Measurements from ENCODE around the gene PPP2R5A. TPM values are rescaled to one million over a fixed set of nuclear protein-coding genes. Genes with fewer than 3 reads are reported as not detected.

The PPP2R5A gene
- total and polyA plus RNA-seq, 2 of the 13 experiments (the other 11 are each of a cell fraction or from before 2014, with no cell fraction given) = 22.0 to 31.4 TPM

DNA sequence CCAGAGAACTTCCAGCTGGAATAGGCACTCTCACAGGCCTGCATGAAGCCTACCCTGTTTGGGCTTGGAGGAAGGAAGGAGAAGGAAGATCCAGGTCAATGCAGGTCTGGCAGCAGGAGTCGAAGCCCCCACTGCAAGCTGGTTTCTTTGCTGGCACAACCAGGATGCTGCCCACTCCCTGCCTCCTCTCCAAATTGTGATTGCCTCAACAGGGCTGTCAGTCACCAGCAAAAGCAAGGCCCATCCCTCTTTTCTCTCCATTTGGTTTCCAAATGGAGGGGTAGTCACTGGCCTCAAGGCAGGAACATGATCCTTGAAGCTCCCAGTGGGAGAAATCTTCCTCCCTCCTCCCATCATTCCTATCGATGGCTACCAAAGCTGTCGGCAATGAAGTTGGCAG is 92.4 kb downstream of the PPP2R5A start:
- no peak for DNase-seq (ENCODE audit: low spot score)
- no peaks in the 10 kb centered on the region for H3K79me2 ChIP-seq (ENCODE audit: insufficient read depth, low read length)
- no TSS peak for BruUV-seq (replicated peaks)
- in situ Hi-C loops (cut with HindIII; ENCODE audit: extremely low pct_ligation_motif_present, low pct_unique_long_range_greater_than_20kb) (no loop called here), intact Hi-C loops (cut with micrococcal nuclease; ENCODE audit: unreplicated experiment) (no loop called here)
- 94% methylated on average over 2 of the region's 3 CpGs for WGBS (ENCODE audit: low lambda C conversion rate)
- no peak for ATAC-seq
- H3K27ac ChIP-seq (ENCODE audit: extremely low read length, insufficient read depth, low read length) = no peak overlapping the region
- H2AFZ ChIP-seq (ENCODE audit: low read length) = no peak overlapping the region
- no peak overlapping the region for H3K9ac ChIP-seq (ENCODE audit: insufficient read depth, low read depth, low read length)
- no peaks in the 10 kb centered on the region for H3K4me1 ChIP-seq (ENCODE audit: insufficient read depth, low read length)
- ChIA-PET POLR2A (no interaction called here), CTCF (ENCODE audit: low intra/inter-chr PET ratio, low total read pairs) (no interaction called here)
- no peak overlapping the region for H3K4me3 ChIP-seq (replicated peaks in 1 of 3; ENCODE audit: insufficient read depth in 1 of 3, low read depth in 2 of 3, low read length in 3 of 3)
- H3K9me3 ChIP-seq (ENCODE audit: low read length) = 0 out of 2 replicates have a peak, but pooled peaks cover 4% of the 10 kb centered on the region
- H3K4me2 ChIP-seq (ENCODE audit: low read depth, low read length) = no peak overlapping the region
- H3K27me3 ChIP-seq (ENCODE audit: control insufficient read depth in 1 of 2, insufficient read depth in 2 of 2, low read length in 2 of 2) = no peaks in the 10 kb centered on the region
- TF ChIP-seq HDAC6 (IDR thresholded peaks at IDR 0.05; ENCODE audit: low read depth, low read length) (no peak), ZNF670 (CRISPR knock-in tag; IDR thresholded peaks at IDR 0.05; ENCODE audit: borderline replicate concordance) (no peak), KLF9 (CRISPR knock-in tag; IDR thresholded peaks at IDR 0.05; ENCODE audit: low read depth) (no peak), IRF2 (CRISPR knock-in tag; IDR thresholded peaks at IDR 0.05) (no peak), ATAD3A (CRISPR knock-in tag; IDR thresholded peaks at IDR 0.05) (no peak), TOE1 (CRISPR knock-in tag; IDR thresholded peaks at IDR 0.05) (no peak)
- FAIRE-seq = no peak
- H3K36me3 ChIP-seq (replicated peaks in 1 of 2; ENCODE audit: control insufficient read depth in 1 of 2, insufficient read depth in 2 of 2, low read length in 2 of 2) = peaks cover 1 to 28% of the 10 kb centered on the region in 2 experiments; a peak in 4 of 5 replicates
- no peaks in the 10 kb centered on the region for H4K20me1 ChIP-seq (ENCODE audit: insufficient read depth, low read length)

DNA sequence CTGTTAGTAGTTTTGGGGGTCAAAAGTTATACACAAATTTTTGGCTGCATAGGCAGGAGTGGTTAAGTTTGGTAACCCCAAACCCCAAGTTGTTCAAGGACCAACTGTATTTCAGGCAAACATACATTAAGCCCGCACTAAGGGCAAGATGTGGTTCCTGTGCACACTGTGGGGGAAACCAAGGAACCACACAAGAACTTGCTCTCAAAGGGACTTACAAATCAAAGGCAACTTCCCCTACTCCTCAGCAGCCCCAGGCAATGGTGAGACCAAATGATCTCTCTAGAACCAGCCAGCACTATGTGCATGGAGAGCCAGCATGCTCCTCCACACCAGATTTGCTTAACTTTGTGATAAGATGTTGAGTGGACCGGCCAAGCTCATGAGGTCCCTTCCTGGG is 94.2 kb downstream of the PPP2R5A start:
- no peak for DNase-seq (ENCODE audit: low spot score)
- WGBS (ENCODE audit: low lambda C conversion rate) = 100% methylated on average over 2 of the region's 2 CpGs
- Histone ChIP-seq H3K9me3 (ENCODE audit: low read length) (no peaks in the 10 kb centered on the region), H3K36me3 (replicated peaks in 1 of 2; ENCODE audit: control insufficient read depth in 1 of 2, insufficient read depth in 2 of 2, low read length in 2 of 2) (peaks cover 4 to 37% of the 10 kb centered on the region in 2 experiments), H3K9ac (ENCODE audit: insufficient read depth, low read depth, low read length) (no peak overlapping the region), H2AFZ (ENCODE audit: low read length) (no peak overlapping the region), H3K4me1 (ENCODE audit: insufficient read depth, low read length) (no peaks in the 10 kb centered on the region), H4K20me1 (ENCODE audit: insufficient read depth, low read length) (no peaks in the 10 kb centered on the region), H3K79me2 (ENCODE audit: insufficient read depth, low read length) (no peaks in the 10 kb centered on the region), H3K27me3 (ENCODE audit: control insufficient read depth in 1 of 2, insufficient read depth in 2 of 2, low read length in 2 of 2) (no peaks in the 10 kb centered on the region), H3K4me2 (ENCODE audit: low read depth, low read length) (no peak overlapping the region), H3K4me3 (replicated peaks in 1 of 3; ENCODE audit: insufficient read depth in 1 of 3, low read depth in 2 of 3, low read length in 3 of 3) (no peak overlapping the region), H3K27ac (ENCODE audit: extremely low read length, insufficient read depth, low read length) (no peak overlapping the region)
- in situ Hi-C loops (cut with HindIII; ENCODE audit: extremely low pct_ligation_motif_present, low pct_unique_long_range_greater_than_20kb) = no loop called here
- intact Hi-C loops (cut with micrococcal nuclease; ENCODE audit: unreplicated experiment) = no loop called here
- no peak for ATAC-seq
- ChIA-PET POLR2A (no interaction called here), CTCF (ENCODE audit: low intra/inter-chr PET ratio, low total read pairs) (no interaction called here)
- FAIRE-seq = no peak
- BruUV-seq (replicated peaks) = no TSS peak
- TF ChIP-seq CHD2 (IDR thresholded peaks at IDR 0.05; ENCODE audit: low read depth, low read length) (no peak), TGIF2 (CRISPR knock-in tag; IDR thresholded peaks at IDR 0.05) (no peak), ZNF607 (CRISPR knock-in tag; IDR thresholded peaks at IDR 0.05; ENCODE audit: borderline replicate concordance) (no peak), NR2F2 (IDR thresholded peaks at IDR 0.05; ENCODE audit: borderline replicate concordance, low read depth) (no peak), PHF5A (CRISPR knock-in tag; IDR thresholded peaks at IDR 0.05; ENCODE audit: low read depth, unreplicated experiment) (no peak), KLF11 (CRISPR knock-in tag; IDR thresholded peaks at IDR 0.05) (no peak), POLR2G (IDR thresholded peaks at IDR 0.05; ENCODE audit: low read depth, low read length) (no peak)

All from HepG2 (cell line).